Measurements from ENCODE around the gene MAPK8IP1. TPM values are rescaled to one million over a fixed set of nuclear protein-coding genes. Genes with fewer than 3 reads are reported as not detected.

MAPK8IP1 gene
- total and polyA plus RNA-seq, 4 donors = 4.7 to 15.4 (median 5.7) TPM

- 49 to 64% methylated on average over 7 of the region's 7 CpGs for WGBS, 2 donors
- TF ChIP-seq CTCF (IDR thresholded peaks at IDR 0.05; ENCODE audit: control extremely low read depth, extremely low read depth) = no peak
- Histone ChIP-seq H3K27ac (ENCODE audit: low read depth in 1 of 2, low read length in 1 of 2) (no peak overlapping the region), H3K4me3 (no peak overlapping the region), H3K4me1 (ENCODE audit: control insufficient read depth in 5 of 5, insufficient read depth in 5 of 5, low read length in 5 of 5) (peaks cover 0 to 31% (median 4%) of the 10 kb centered on the region in 5 donors), H3K9ac (ENCODE audit: insufficient read depth in 1 of 2, low read length in 2 of 2) (no peak overlapping the region), H3K9me3 (ENCODE audit: control insufficient read depth in 4 of 4, insufficient read depth in 3 of 4, low read length in 3 of 4) (no peaks in the 10 kb centered on the region), H3K27me3 (ENCODE audit: control insufficient read depth in 3 of 3, insufficient read depth in 3 of 3, low read length in 2 of 3) (peaks cover 0 to 15% (median 6%) of the 10 kb centered on the region in 3 donors), H3K36me3 (ENCODE audit: control insufficient read depth in 4 of 4, insufficient read depth in 4 of 4, low read length in 4 of 4) (peaks cover 4 to 16% (median 9%) of the 10 kb centered on the region in 4 donors)
- ATAC-seq (ENCODE audit: insufficient read depth, low FRiP score) (no peak), DNase-seq (peak in 1 of 3 donors; percentile 9)
These were observed 33.7 kb downstream of the MAPK8IP1 start for GRCh38 chr11:45918962-45919675.

GRCh38 chr11:45919806-45920530, 34.5 kb downstream of the MAPK8IP1 start:
- peaks cover 0 to 31% (median 4%) of the 10 kb centered on the region in 5 donors for H3K4me1 ChIP-seq (ENCODE audit: control insufficient read depth in 5 of 5, insufficient read depth in 5 of 5, low read length in 5 of 5)
- WGBS, 2 donors = 76 to 79% methylated on average over 13 of the region's 13 CpGs

GRCh38 chr11:45920531-45921477, 35.4 kb downstream of the MAPK8IP1 start:
- WGBS, 2 donors = 85 to 91% methylated on average over 6 of the region's 6 CpGs
- Histone ChIP-seq H3K27me3 (ENCODE audit: control insufficient read depth in 3 of 3, insufficient read depth in 3 of 3, low read length in 2 of 3) (peaks cover 0 to 18% (median 9%) of the 10 kb centered on the region in 3 donors), H3K4me3 (no peak overlapping the region), H3K36me3 (ENCODE audit: control insufficient read depth in 4 of 4, insufficient read depth in 4 of 4, low read length in 4 of 4) (peaks cover 0 to 3% (median under 1%) of the 10 kb centered on the region in 4 donors), H3K4me1 (ENCODE audit: control insufficient read depth in 5 of 5, insufficient read depth in 5 of 5, low read length in 5 of 5) (peaks cover 0 to 31% (median 4%) of the 10 kb centered on the region in 5 donors), H3K9ac (ENCODE audit: insufficient read depth in 1 of 2, low read length in 2 of 2) (no peak overlapping the region), H3K27ac (ENCODE audit: low read depth in 1 of 2, low read length in 1 of 2) (peak overlapping the region in 1 of 2 donors; percentile 85), H3K9me3 (ENCODE audit: control insufficient read depth in 4 of 4, insufficient read depth in 3 of 4, low read length in 3 of 4) (no peaks in the 10 kb centered on the region)
- ATAC-seq (ENCODE audit: insufficient read depth, low FRiP score) (no peak), DNase-seq (peak in 1 of 3 donors; percentile 9)
- no peak for TF ChIP-seq CTCF (IDR thresholded peaks at IDR 0.05; ENCODE audit: control extremely low read depth, extremely low read depth)

More at GRCh38 chr11:45919806-45920530, 34.5 kb downstream of the MAPK8IP1 start:
- Histone ChIP-seq H3K36me3 (ENCODE audit: control insufficient read depth in 4 of 4, insufficient read depth in 4 of 4, low read length in 4 of 4) (peaks cover 0 to 8% (median 5%) of the 10 kb centered on the region in 4 donors), H3K27me3 (ENCODE audit: control insufficient read depth in 3 of 3, insufficient read depth in 3 of 3, low read length in 2 of 3) (peaks cover 0 to 15% (median 8%) of the 10 kb centered on the region in 3 donors), H3K9ac (ENCODE audit: insufficient read depth in 1 of 2, low read length in 2 of 2) (no peak overlapping the region), H3K9me3 (ENCODE audit: control insufficient read depth in 4 of 4, insufficient read depth in 3 of 4, low read length in 3 of 4) (no peaks in the 10 kb centered on the region), H3K27ac (ENCODE audit: low read depth in 1 of 2, low read length in 1 of 2) (no peak overlapping the region), H3K4me3 (no peak overlapping the region)
- ATAC-seq (ENCODE audit: insufficient read depth, low FRiP score) (no peak), DNase-seq (peak in 1 of 3 donors; percentile 9)
- no peak for TF ChIP-seq CTCF (IDR thresholded peaks at IDR 0.05; ENCODE audit: control extremely low read depth, extremely low read depth)

Data from lung (tissue), 12 donors.